HepG2 (cell line): ENCODE data around the gene EPX. TPM values are rescaled to one million over a fixed set of nuclear protein-coding genes. Genes with fewer than 3 reads are reported as not detected.

ENCODE experiments used
- ARNTL ChIP-seq: sonication (generic); formaldehyde crosslinking; IDR thresholded peaks from 2 replicates; pipeline ENCODE4 v1.4.0; 2020; ENCODE audit warnings: mild to moderate bottlenecking, missing genetic modification reagents
- CAMTA2 ChIP-seq: sonication (generic); formaldehyde crosslinking; IDR thresholded peaks from 2 replicates; pipeline ENCODE4 v1.4.0; 2020; ENCODE audit warnings: mild to moderate bottlenecking, missing genetic modification reagents, borderline replicate concordance
- FLYWCH1 ChIP-seq: sonication (generic); formaldehyde crosslinking; IDR thresholded peaks from 2 replicates; pipeline ENCODE4 v1.8.1; 2023; ENCODE audit warnings: mild to moderate bottlenecking, missing genetic modification reagents
- FOXP1 ChIP-seq, 2 experiments: fragments of 450-650 bp in 1 of 2; IDR thresholded peaks; 2 replicates each; pipeline ENCODE4 v1.6.1; 2017 to 2018; ENCODE audit warnings: antibody characterized with exemption in 1 of 2
- ISX ChIP-seq: sonication (generic); formaldehyde crosslinking; conservative IDR thresholded peaks from 2 replicates; pipeline ENCODE4 v1.5.0; 2020; ENCODE audit warnings: missing genetic modification reagents
- KDM1A ChIP-seq: IDR thresholded peaks from 2 replicates; pipeline ENCODE4 v1.6.1; 2016; ENCODE audit warnings: missing compliant biosample characterization
- KDM4B ChIP-seq: sonication (generic); formaldehyde crosslinking; IDR thresholded peaks from 2 replicates; pipeline ENCODE4 v1.4.0; 2020; ENCODE audit warnings: missing genetic modification reagents
- NR2F6 ChIP-seq, 2 experiments: IDR thresholded peaks; 2 replicates each; pipeline ENCODE4 v1.6.1; 2016; ENCODE audit warnings: antibody characterized with exemption in 1 of 2, mild to moderate bottlenecking in 1 of 2
- SIX1 ChIP-seq: sonication (generic); formaldehyde crosslinking; IDR thresholded peaks from 2 replicates; pipeline ENCODE4 v1.4.0; 2020; ENCODE audit warnings: missing genetic modification reagents, borderline replicate concordance
- SIX4 ChIP-seq: sonication (generic); formaldehyde crosslinking; IDR thresholded peaks from 2 replicates; pipeline ENCODE4 v1.4.0; 2020; ENCODE audit warnings: missing genetic modification reagents
- SMYD3 ChIP-seq: sonication (generic); formaldehyde crosslinking; IDR thresholded peaks from 2 replicates; pipeline ENCODE4 v1.8.1; 2023; ENCODE audit warnings: mild to moderate bottlenecking, missing genetic modification reagents
- SSRP1 ChIP-seq: IDR thresholded peaks from 2 replicates; pipeline ENCODE4 v1.6.1; 2016; ENCODE audit warnings: control low read depth
- ZBTB3 ChIP-seq: sonication (generic); formaldehyde crosslinking; IDR thresholded peaks from 2 replicates; pipeline ENCODE4 v1.4.0; 2020; ENCODE audit warnings: low read depth, mild to moderate bottlenecking, moderate library complexity, missing genetic modification reagents, borderline replicate concordance
- ZFP62 ChIP-seq: sonication (generic); formaldehyde crosslinking; IDR thresholded peaks from 2 replicates; pipeline ENCODE4 v1.4.0; 2020; ENCODE audit warnings: missing genetic modification reagents
- ZNF292 ChIP-seq: sonication (generic); formaldehyde crosslinking; IDR thresholded peaks from 2 replicates; pipeline ENCODE4 v1.8.1; 2022; ENCODE audit warnings: mild to moderate bottlenecking, low read depth, missing genetic modification reagents, borderline replicate concordance
- ZNF326 ChIP-seq: sonication (generic); formaldehyde crosslinking; IDR thresholded peaks from 2 replicates; pipeline ENCODE4 v1.4.0; 2020; ENCODE audit warnings: missing genetic modification reagents, borderline replicate concordance
- ZNF430 ChIP-seq: sonication (generic); formaldehyde crosslinking; IDR thresholded peaks from 2 replicates; pipeline ENCODE4 v1.9.0; 2021; ENCODE audit warnings: mild to moderate bottlenecking, missing genetic modification reagents
- ZNF557 ChIP-seq: sonication (generic); formaldehyde crosslinking; IDR thresholded peaks from 2 replicates; pipeline ENCODE4 v1.4.0; 2020; ENCODE audit warnings: missing genetic modification reagents
- ZNF773 ChIP-seq: sonication (generic); formaldehyde crosslinking; IDR thresholded peaks from 2 replicates; pipeline ENCODE4 v1.4.0; 2020; ENCODE audit warnings: missing genetic modification reagents, borderline replicate concordance
- ZNF775 ChIP-seq: sonication (generic); formaldehyde crosslinking; IDR thresholded peaks from 2 replicates; pipeline ENCODE4 v1.4.0; 2020; ENCODE audit warnings: missing genetic modification reagents, mild to moderate bottlenecking, moderate library complexity, borderline replicate concordance
- ZNF792 ChIP-seq: IDR thresholded peaks from 2 replicates; pipeline ENCODE4 v1.6.1; 2016
- polyA plus RNA-seq, 8 experiments: library from polyadenylated mRNA; depleted of rRNA in 3 of 8; stranded (reverse) in 7 of 8; unstranded in 1 of 8; fragments of >200 nt; fragmentation: Illumina TruSeq in 4 of 8; extraction: Trizol in 4 of 8; gene quantifications; 2 replicates each; pipeline versions ENCODE4 v1.2.1 to v1.2.3, GENCODE V29; 2011 to 2016; ENCODE audit warnings: low read depth in 4 of 8, missing spikeins in 1 of 8, mixed read lengths in 1 of 8; ENCODE audit not compliant: insufficient read depth in 1 of 8
- total RNA-seq, 5 experiments: library from RNA; depleted of rRNA; stranded (reverse); fragments of >200 nt; fragmentation: Illumina TruSeq; extraction: Trizol; gene quantifications; 2 replicates each; pipeline ENCODE4 v1.2.3, GENCODE V29; 2016; ENCODE audit warnings: low read depth in 1 of 5
- TF ChIP-seq, protein P1 (sequence below): sonication (generic); formaldehyde crosslinking; conservative IDR thresholded peaks from 2 replicates; pipeline ENCODE4 v1.4.0; 2020; ENCODE audit warnings: mild to moderate bottlenecking, missing genetic modification reagents, moderate library complexity
- TF ChIP-seq, protein P2 (sequence below): sonication (generic); formaldehyde crosslinking; IDR thresholded peaks from 2 replicates; pipeline ENCODE4 v1.8.0; 2022; ENCODE audit warnings: missing genetic modification reagents, mild to moderate bottlenecking, moderate library complexity, borderline replicate concordance
- TF ChIP-seq, protein P3 (sequence below): sonication (generic); formaldehyde crosslinking; IDR thresholded peaks from 2 replicates; pipeline ENCODE4 v1.5.0; 2020; ENCODE audit warnings: mild to moderate bottlenecking, missing genetic modification reagents

The EPX gene
- total and polyA plus RNA-seq, 2 of the 13 experiments (the other 11 are each of a cell fraction or from before 2014, with no cell fraction given): not detected

DNA sequence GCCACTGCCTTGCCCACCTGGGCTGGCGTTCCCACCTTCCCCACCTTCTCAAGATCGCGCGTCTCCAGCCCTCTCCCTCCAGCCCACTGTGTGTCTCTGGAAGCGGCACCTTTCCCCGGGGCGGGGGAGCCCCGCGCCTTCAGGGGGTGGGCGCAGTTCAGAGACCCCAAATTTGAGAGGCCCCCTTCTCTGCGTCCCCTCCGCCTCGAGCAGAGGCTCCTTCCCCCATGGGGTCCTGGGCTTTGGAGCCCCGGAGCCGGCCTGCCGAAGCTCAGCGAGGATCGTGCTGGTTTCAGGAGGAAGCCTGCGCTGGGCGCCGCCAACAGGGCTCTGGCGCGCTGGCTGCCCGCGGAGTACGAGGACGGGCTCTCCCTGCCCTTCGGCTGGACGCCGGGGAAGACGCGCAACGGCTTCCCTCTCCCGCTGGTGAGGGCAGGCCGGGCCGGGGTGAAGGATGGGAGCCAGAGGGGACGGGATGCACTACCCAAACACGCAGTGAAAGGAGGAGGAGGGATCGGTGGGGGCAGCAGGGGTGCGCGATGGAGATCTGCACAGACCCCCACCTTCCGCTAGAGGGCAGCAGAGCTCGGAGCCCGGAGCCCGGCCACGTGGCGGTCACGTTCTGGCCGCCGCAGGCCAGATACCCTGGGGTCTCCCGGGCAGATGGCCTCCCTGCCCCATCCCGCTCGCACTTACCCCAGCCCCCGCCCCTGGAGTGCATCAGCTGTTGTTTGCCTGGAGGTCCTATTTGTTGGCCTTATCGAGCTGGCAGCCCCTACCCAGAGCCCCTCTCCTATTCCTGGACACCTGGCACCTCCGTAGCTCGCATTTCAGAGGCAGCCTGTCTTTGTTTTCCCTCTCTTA is 57.0 kb downstream of the EPX start (continued):
- TF ChIP-seq, protein P1, sequence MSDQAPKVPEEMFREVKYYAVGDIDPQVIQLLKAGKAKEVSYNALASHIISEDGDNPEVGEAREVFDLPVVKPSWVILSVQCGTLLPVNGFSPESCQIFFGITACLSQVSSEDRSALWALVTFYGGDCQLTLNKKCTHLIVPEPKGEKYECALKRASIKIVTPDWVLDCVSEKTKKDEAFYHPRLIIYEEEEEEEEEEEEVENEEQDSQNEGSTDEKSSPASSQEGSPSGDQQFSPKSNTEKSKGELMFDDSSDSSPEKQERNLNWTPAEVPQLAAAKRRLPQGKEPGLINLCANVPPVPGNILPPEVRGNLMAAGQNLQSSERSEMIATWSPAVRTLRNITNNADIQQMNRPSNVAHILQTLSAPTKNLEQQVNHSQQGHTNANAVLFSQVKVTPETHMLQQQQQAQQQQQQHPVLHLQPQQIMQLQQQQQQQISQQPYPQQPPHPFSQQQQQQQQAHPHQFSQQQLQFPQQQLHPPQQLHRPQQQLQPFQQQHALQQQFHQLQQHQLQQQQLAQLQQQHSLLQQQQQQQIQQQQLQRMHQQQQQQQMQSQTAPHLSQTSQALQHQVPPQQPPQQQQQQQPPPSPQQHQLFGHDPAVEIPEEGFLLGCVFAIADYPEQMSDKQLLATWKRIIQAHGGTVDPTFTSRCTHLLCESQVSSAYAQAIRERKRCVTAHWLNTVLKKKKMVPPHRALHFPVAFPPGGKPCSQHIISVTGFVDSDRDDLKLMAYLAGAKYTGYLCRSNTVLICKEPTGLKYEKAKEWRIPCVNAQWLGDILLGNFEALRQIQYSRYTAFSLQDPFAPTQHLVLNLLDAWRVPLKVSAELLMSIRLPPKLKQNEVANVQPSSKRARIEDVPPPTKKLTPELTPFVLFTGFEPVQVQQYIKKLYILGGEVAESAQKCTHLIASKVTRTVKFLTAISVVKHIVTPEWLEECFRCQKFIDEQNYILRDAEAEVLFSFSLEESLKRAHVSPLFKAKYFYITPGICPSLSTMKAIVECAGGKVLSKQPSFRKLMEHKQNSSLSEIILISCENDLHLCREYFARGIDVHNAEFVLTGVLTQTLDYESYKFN (CRISPR knock-in tag): no peak
- TF ChIP-seq SIX1 (no peak), SSRP1 (CRISPR knock-in tag) (no peak), ZBTB3 (CRISPR knock-in tag) (no peak), ZNF792 (CRISPR knock-in tag) (peak; percentile 85; the same call in 1 of the 2 replicates), ARNTL (CRISPR knock-in tag) (peak; percentile 61; the same call in 1 of the 2 replicates), ZFP62 (no peak), FOXP1 (IDR thresholded peaks at IDR 0.05) (no peak), FOXP1 (CRISPR knock-in tag; IDR thresholded peaks at IDR 0.05) (no peak), FLYWCH1 (no peak), SIX4 (CRISPR knock-in tag) (no peak), KDM1A (CRISPR knock-in tag) (0 out of 2 replicates have a peak, but pooled peaks have one; percentile 30), KDM4B (CRISPR knock-in tag) (peak; percentile 68; the same call in 1 of the 2 replicates), ZNF292 (no peak), ZNF326 (no peak), NR2F6 (IDR thresholded peaks at IDR 0.05) (no peak), NR2F6 (CRISPR knock-in tag; IDR thresholded peaks at IDR 0.05) (no peak), ZNF557 (CRISPR knock-in tag) (peak; percentile 86), ZNF773 (CRISPR knock-in tag) (peak; percentile 77; the same call in 1 of the 2 replicates), ZNF430 (CRISPR knock-in tag) (0 out of 2 replicates have a peak, but pooled peaks have one; percentile 60), ZNF775 (no peak), CAMTA2 (peak; percentile 69; the same call in 1 of the 2 replicates), SMYD3 (no peak), ISX (no peak)
- TF ChIP-seq, protein P2, sequence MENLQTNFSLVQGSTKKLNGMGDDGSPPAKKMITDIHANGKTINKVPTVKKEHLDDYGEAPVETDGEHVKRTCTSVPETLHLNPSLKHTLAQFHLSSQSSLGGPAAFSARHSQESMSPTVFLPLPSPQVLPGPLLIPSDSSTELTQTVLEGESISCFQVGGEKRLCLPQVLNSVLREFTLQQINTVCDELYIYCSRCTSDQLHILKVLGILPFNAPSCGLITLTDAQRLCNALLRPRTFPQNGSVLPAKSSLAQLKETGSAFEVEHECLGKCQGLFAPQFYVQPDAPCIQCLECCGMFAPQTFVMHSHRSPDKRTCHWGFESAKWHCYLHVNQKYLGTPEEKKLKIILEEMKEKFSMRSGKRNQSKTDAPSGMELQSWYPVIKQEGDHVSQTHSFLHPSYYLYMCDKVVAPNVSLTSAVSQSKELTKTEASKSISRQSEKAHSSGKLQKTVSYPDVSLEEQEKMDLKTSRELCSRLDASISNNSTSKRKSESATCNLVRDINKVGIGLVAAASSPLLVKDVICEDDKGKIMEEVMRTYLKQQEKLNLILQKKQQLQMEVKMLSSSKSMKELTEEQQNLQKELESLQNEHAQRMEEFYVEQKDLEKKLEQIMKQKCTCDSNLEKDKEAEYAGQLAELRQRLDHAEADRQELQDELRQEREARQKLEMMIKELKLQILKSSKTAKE (CRISPR knock-in tag): no peak
- TF ChIP-seq, protein P3, sequence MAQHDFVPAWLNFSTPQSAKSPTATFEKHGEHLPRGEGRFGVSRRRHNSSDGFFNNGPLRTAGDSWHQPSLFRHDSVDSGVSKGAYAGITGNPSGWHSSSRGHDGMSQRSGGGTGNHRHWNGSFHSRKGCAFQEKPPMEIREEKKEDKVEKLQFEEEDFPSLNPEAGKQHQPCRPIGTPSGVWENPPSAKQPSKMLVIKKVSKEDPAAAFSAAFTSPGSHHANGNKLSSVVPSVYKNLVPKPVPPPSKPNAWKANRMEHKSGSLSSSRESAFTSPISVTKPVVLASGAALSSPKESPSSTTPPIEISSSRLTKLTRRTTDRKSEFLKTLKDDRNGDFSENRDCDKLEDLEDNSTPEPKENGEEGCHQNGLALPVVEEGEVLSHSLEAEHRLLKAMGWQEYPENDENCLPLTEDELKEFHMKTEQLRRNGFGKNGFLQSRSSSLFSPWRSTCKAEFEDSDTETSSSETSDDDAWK: no peak
